ENCODE data around the gene TMX3.

TMX3 gene

GRCh38 chr18:68714712-68715496 is at the start of gene TMX3:
Gene TMX3, minus strand, starts transcription at chr18:68715108. Its CDS starts 127 bp downstream, at chr18:68714981.
- TF ChIP-seq CTCF (IDR thresholded peaks at IDR 0.05) = no peak
- Histone ChIP-seq H3K27ac (peak within 1 kb of the TSS; percentile 66), H3K9ac (peak within 1 kb of the TSS; percentile 48), H2AFZ (peak within 1 kb of the TSS; percentile 96), H3K79me2 (no peaks in the 10 kb centered on the region), H3K36me3 (ENCODE audit: control insufficient read depth, insufficient read depth, low read length) (no peaks in the 10 kb centered on the region), H3K4me2 (ENCODE audit: low read length) (peak within 1 kb of the TSS; percentile 91), H3K9me3 (ENCODE audit: control insufficient read depth, low read length) (no peaks in the 10 kb centered on the region), H3K27me3 (ENCODE audit: control insufficient read depth, insufficient read depth, low read length) (no peaks in the 10 kb centered on the region), H3K4me1 (no peaks in the 10 kb centered on the region), H3K4me3 (ENCODE audit: low read depth, low read length) (peak within 1 kb of the TSS; percentile 86)

- Histone ChIP-seq H3K79me2 (no peaks in the 10 kb centered on the region), H3K4me3 (ENCODE audit: low read depth, low read length) (no peak overlapping the region), H3K4me1 (no peaks in the 10 kb centered on the region), H3K9me3 (ENCODE audit: control insufficient read depth, low read length) (no peaks in the 10 kb centered on the region), H3K4me2 (ENCODE audit: low read length) (no peak overlapping the region), H3K27ac (no peak overlapping the region), H3K36me3 (ENCODE audit: control insufficient read depth, insufficient read depth, low read length) (no peaks in the 10 kb centered on the region), H2AFZ (no peak overlapping the region), H3K9ac (no peak overlapping the region), H3K27me3 (ENCODE audit: control insufficient read depth, insufficient read depth, low read length) (no peaks in the 10 kb centered on the region)
- TF ChIP-seq CTCF (IDR thresholded peaks at IDR 0.05) = no peak
Observed at GRCh38 chr18:68764016-68764415, 49.1 kb upstream of the TMX3 start.

GRCh38 chr18:68763083-68763482 is 48.2 kb upstream of the TMX3 start:
- Histone ChIP-seq H3K79me2 (no peaks in the 10 kb centered on the region), H3K4me3 (ENCODE audit: low read depth, low read length) (no peak overlapping the region), H3K4me2 (ENCODE audit: low read length) (no peak overlapping the region), H3K9ac (no peak overlapping the region), H3K27ac (no peak overlapping the region), H3K4me1 (no peaks in the 10 kb centered on the region), H2AFZ (no peak overlapping the region), H3K27me3 (ENCODE audit: control insufficient read depth, insufficient read depth, low read length) (no peaks in the 10 kb centered on the region), H3K36me3 (ENCODE audit: control insufficient read depth, insufficient read depth, low read length) (no peaks in the 10 kb centered on the region), H3K9me3 (ENCODE audit: control insufficient read depth, low read length) (no peaks in the 10 kb centered on the region)
- TF ChIP-seq CTCF (IDR thresholded peaks at IDR 0.05) = no peak

GRCh38 chr18:68759308-68759707 is 44.4 kb upstream of the TMX3 start:
- Histone ChIP-seq H3K36me3 (ENCODE audit: control insufficient read depth, insufficient read depth, low read length) (no peaks in the 10 kb centered on the region), H3K4me3 (ENCODE audit: low read depth, low read length) (no peak overlapping the region), H3K4me1 (no peaks in the 10 kb centered on the region), H3K4me2 (ENCODE audit: low read length) (no peak overlapping the region), H3K9me3 (ENCODE audit: control insufficient read depth, low read length) (no peaks in the 10 kb centered on the region), H3K27me3 (ENCODE audit: control insufficient read depth, insufficient read depth, low read length) (no peaks in the 10 kb centered on the region), H3K79me2 (no peaks in the 10 kb centered on the region), H3K27ac (no peak overlapping the region), H2AFZ (no peak overlapping the region), H3K9ac (no peak overlapping the region)
- no peak for TF ChIP-seq CTCF (IDR thresholded peaks at IDR 0.05)

- no peaks in the 10 kb centered on the region for H3K36me3 ChIP-seq (ENCODE audit: control insufficient read depth, insufficient read depth, low read length)
- no peak for TF ChIP-seq CTCF (IDR thresholded peaks at IDR 0.05)
- no peaks in the 10 kb centered on the region for H3K4me1 ChIP-seq
- H3K9ac ChIP-seq = no peak overlapping the region
- H3K27me3 ChIP-seq (ENCODE audit: control insufficient read depth, insufficient read depth, low read length) = no peaks in the 10 kb centered on the region
- H2AFZ ChIP-seq = no peak overlapping the region
- no peak overlapping the region for H3K4me3 ChIP-seq (ENCODE audit: low read depth, low read length)
- no peaks in the 10 kb centered on the region for H3K9me3 ChIP-seq (ENCODE audit: control insufficient read depth, low read length)
- H3K79me2 ChIP-seq = no peaks in the 10 kb centered on the region
- H3K4me2 ChIP-seq (ENCODE audit: low read length) = no peak overlapping the region
- no peak overlapping the region for H3K27ac ChIP-seq
Observed at GRCh38 chr18:68757126-68757525, 42.2 kb upstream of the TMX3 start.
